Activated naive CD8-positive, alpha-beta T cell (primary cell): ENCODE data around the gene DHX57.

ENCODE experiments used
- H3K27ac Mint-ChIP-seq: one replicate; pipeline ENCODE4 v1.8.0; 2021; ENCODE audit warnings: mixed read lengths
- H3K27me3 Mint-ChIP-seq: one replicate; pipeline ENCODE4 v1.8.0; 2021; ENCODE audit warnings: mixed read lengths
- H3K36me3 Mint-ChIP-seq: one replicate; pipeline ENCODE4 v1.8.0; 2021; ENCODE audit warnings: mixed read lengths
- H3K4me1 Mint-ChIP-seq: one replicate; pipeline ENCODE4 v1.8.0; 2021; ENCODE audit warnings: low read depth, mixed read lengths
- H3K4me3 Mint-ChIP-seq: one replicate; pipeline ENCODE4 v1.8.0; 2021; ENCODE audit warnings: mild to moderate bottlenecking, mixed read lengths
- H3K9me3 Mint-ChIP-seq: one replicate; pipeline ENCODE4 v1.8.0; 2021; ENCODE audit warnings: low read depth, mixed read lengths

Gene DHX57

GRCh38 chr2:38875576-38876367 is at the start of gene DHX57, which contains the start of gene MORN2:
Gene DHX57 (minus strand): TSS chr2:38875934. CDS start chr2:38868405, 7,529 bp downstream.
Gene MORN2 (plus strand): TSS chr2:38875976.
- Mint-ChIP-seq H3K4me1 (peaks cover 21% of the 10 kb centered on the region), H3K27ac (peak within 1 kb of the TSS; percentile 85), H3K27me3 (no peaks in the 10 kb centered on the region), H3K36me3 (peaks cover 12% of the 10 kb centered on the region), H3K4me3 (peak within 1 kb of the TSS; percentile 99), H3K9me3 (peaks cover 12% of the 10 kb centered on the region)

- Mint-ChIP-seq H3K27me3 (no peaks in the 10 kb centered on the region), H3K4me1 (no peaks in the 10 kb centered on the region), H3K9me3 (no peaks in the 10 kb centered on the region), H3K4me3 (no peak overlapping the region), H3K36me3 (no peaks in the 10 kb centered on the region), H3K27ac (no peak overlapping the region)
Measured at GRCh38 chr2:38922902-38923301, 47.2 kb upstream of the DHX57 start.

- no peaks in the 10 kb centered on the region for H3K4me1 Mint-ChIP-seq
- H3K9me3 Mint-ChIP-seq = no peaks in the 10 kb centered on the region
- no peaks in the 10 kb centered on the region for H3K36me3 Mint-ChIP-seq
- no peaks in the 10 kb centered on the region for H3K27me3 Mint-ChIP-seq
- H3K4me3 Mint-ChIP-seq = no peak overlapping the region
- no peak overlapping the region for H3K27ac Mint-ChIP-seq
Measured at GRCh38 chr2:38922389-38922788, 46.7 kb upstream of the DHX57 start.

- Mint-ChIP-seq H3K27me3 (no peaks in the 10 kb centered on the region), H3K4me1 (no peaks in the 10 kb centered on the region), H3K27ac (no peak overlapping the region), H3K4me3 (no peak overlapping the region), H3K9me3 (no peaks in the 10 kb centered on the region), H3K36me3 (no peaks in the 10 kb centered on the region)
Measured at GRCh38 chr2:38912619-38913018, 36.9 kb upstream of the DHX57 start.

GRCh38 chr2:38911191-38911590 is 35.5 kb upstream of the DHX57 start:
- H3K9me3 Mint-ChIP-seq = no peaks in the 10 kb centered on the region
- no peaks in the 10 kb centered on the region for H3K4me1 Mint-ChIP-seq
- no peaks in the 10 kb centered on the region for H3K27me3 Mint-ChIP-seq
- H3K4me3 Mint-ChIP-seq = no peak overlapping the region
- H3K36me3 Mint-ChIP-seq = no peaks in the 10 kb centered on the region
- H3K27ac Mint-ChIP-seq = no peak overlapping the region

- H3K4me1 Mint-ChIP-seq = no peaks in the 10 kb centered on the region
- H3K4me3 Mint-ChIP-seq = no peak overlapping the region
- H3K9me3 Mint-ChIP-seq = no peaks in the 10 kb centered on the region
- H3K27me3 Mint-ChIP-seq = no peaks in the 10 kb centered on the region
- H3K36me3 Mint-ChIP-seq = no peaks in the 10 kb centered on the region
- no peak overlapping the region for H3K27ac Mint-ChIP-seq
Measured at GRCh38 chr2:38909872-38910271, 34.1 kb upstream of the DHX57 start.

GRCh38 chr2:38907743-38908562 is 32.2 kb upstream of the DHX57 start:
- no peaks in the 10 kb centered on the region for H3K36me3 Mint-ChIP-seq
- H3K4me3 Mint-ChIP-seq = no peak overlapping the region
- no peaks in the 10 kb centered on the region for H3K9me3 Mint-ChIP-seq
- no peak overlapping the region for H3K27ac Mint-ChIP-seq
- no peaks in the 10 kb centered on the region for H3K27me3 Mint-ChIP-seq
- H3K4me1 Mint-ChIP-seq = no peaks in the 10 kb centered on the region

- no peaks in the 10 kb centered on the region for H3K27me3 Mint-ChIP-seq
- no peaks in the 10 kb centered on the region for H3K9me3 Mint-ChIP-seq
- no peak overlapping the region for H3K27ac Mint-ChIP-seq
- H3K4me1 Mint-ChIP-seq = no peaks in the 10 kb centered on the region
- H3K4me3 Mint-ChIP-seq = no peak overlapping the region
- no peaks in the 10 kb centered on the region for H3K36me3 Mint-ChIP-seq
Measured at GRCh38 chr2:38907242-38907641, 31.5 kb upstream of the DHX57 start.

- Mint-ChIP-seq H3K27ac (no peak overlapping the region), H3K36me3 (no peaks in the 10 kb centered on the region), H3K4me1 (no peaks in the 10 kb centered on the region), H3K27me3 (no peaks in the 10 kb centered on the region), H3K9me3 (no peaks in the 10 kb centered on the region), H3K4me3 (no peak overlapping the region)
Measured at GRCh38 chr2:38905251-38905650, 29.5 kb upstream of the DHX57 start.

GRCh38 chr2:38900726-38901125 is 25.0 kb upstream of the DHX57 start:
- Mint-ChIP-seq H3K9me3 (no peaks in the 10 kb centered on the region), H3K27me3 (no peaks in the 10 kb centered on the region), H3K36me3 (no peaks in the 10 kb centered on the region), H3K4me3 (no peak overlapping the region), H3K4me1 (no peaks in the 10 kb centered on the region), H3K27ac (no peak overlapping the region)

GRCh38 chr2:38898256-38898655 is 22.5 kb upstream of the DHX57 start:
- Mint-ChIP-seq H3K27ac (no peak overlapping the region), H3K36me3 (no peaks in the 10 kb centered on the region), H3K9me3 (no peaks in the 10 kb centered on the region), H3K4me1 (no peaks in the 10 kb centered on the region), H3K4me3 (no peak overlapping the region), H3K27me3 (no peaks in the 10 kb centered on the region)

GRCh38 chr2:38892819-38893218 is 17.1 kb upstream of the DHX57 start:
- Mint-ChIP-seq H3K36me3 (peaks cover 3% of the 10 kb centered on the region), H3K27ac (no peak overlapping the region), H3K9me3 (no peaks in the 10 kb centered on the region)

GRCh38 chr2:38889575-38889974 is 13.8 kb upstream of the DHX57 start, which contains the start of gene ARHGEF33:
Gene ARHGEF33 (plus strand): TSS chr2:38889875. CDS start chr2:38919448, 29,573 bp downstream.
- Mint-ChIP-seq H3K4me3 (no peak within 1 kb of the TSS), H3K36me3 (peaks cover 7% of the 10 kb centered on the region)

More at GRCh38 chr2:38892819-38893218, 17.1 kb upstream of the DHX57 start:
- Mint-ChIP-seq H3K4me1 (no peaks in the 10 kb centered on the region), H3K4me3 (no peak overlapping the region), H3K27me3 (no peaks in the 10 kb centered on the region)

GRCh38 chr2:38889045-38889444 is 13.3 kb upstream of the DHX57 start:
- no peaks in the 10 kb centered on the region for H3K4me1 Mint-ChIP-seq
- no peaks in the 10 kb centered on the region for H3K27me3 Mint-ChIP-seq
- H3K9me3 Mint-ChIP-seq = no peaks in the 10 kb centered on the region
- H3K36me3 Mint-ChIP-seq = peaks cover 9% of the 10 kb centered on the region
- no peak overlapping the region for H3K27ac Mint-ChIP-seq
- no peak overlapping the region for H3K4me3 Mint-ChIP-seq

More at GRCh38 chr2:38889575-38889974, 13.8 kb upstream of the DHX57 start, which contains the start of gene ARHGEF33:
- H3K4me1 Mint-ChIP-seq = no peaks in the 10 kb centered on the region
- no peak within 1 kb of the TSS for H3K27ac Mint-ChIP-seq
- H3K9me3 Mint-ChIP-seq = no peaks in the 10 kb centered on the region
- H3K27me3 Mint-ChIP-seq = no peaks in the 10 kb centered on the region

GRCh38 chr2:38887902-38888554 is 12.3 kb upstream of the DHX57 start:
- H3K27me3 Mint-ChIP-seq = no peaks in the 10 kb centered on the region
- H3K27ac Mint-ChIP-seq = no peak overlapping the region
- no peak overlapping the region for H3K4me3 Mint-ChIP-seq
- no peaks in the 10 kb centered on the region for H3K4me1 Mint-ChIP-seq
- H3K9me3 Mint-ChIP-seq = no peaks in the 10 kb centered on the region
- H3K36me3 Mint-ChIP-seq = peaks cover 9% of the 10 kb centered on the region
